A549 (cell line): ENCODE results near the gene FIGN. TPM values are rescaled to one million over a fixed set of nuclear protein-coding genes. Genes with fewer than 3 reads are reported as not detected.

ENCODE experiments used
- ATAC-seq, 2 experiments: fragments of 200-7000 bp in 1 of 2; fragments of >200 bp in 1 of 2; cut with Nextera tagmentation in 1 of 2; cut with Tn5 transposase in 1 of 2; 3 replicates each; pipeline versions ENCODE4 v1.8.0 to v1.9.1; 2018 to 2020; ENCODE audit warnings: mild to moderate bottlenecking in 1 of 2, moderate library complexity in 1 of 2
- CTCF ChIA-PET: fragments of 300-600 bp; sonication (Branson Sonifier 250); formaldehyde crosslinking; extraction: SDS; loops from one replicate; lab custom pipeline; 2021; ENCODE audit warnings: antibody characterized with exemption, inconsistent platforms; lab: Yijun Ruan, JAX
- POLR2A ChIA-PET: fragments of 350-600 bp; formaldehyde crosslinking; extraction: SDS; loops from one replicate; lab custom pipeline; 2021; ENCODE audit warnings: antibody characterized with exemption, inconsistent platforms; lab: Yijun Ruan, JAX
- DNase-seq, 2 experiments: peaks; one replicate each; pipeline versions ENCODE4 v3.0.0 to v3.0.0-alpha.2; 2011 to 2016; ENCODE audit warnings: low read depth in 1 of 2, low spot score in 1 of 2
- FAIRE-seq: peaks from 2 replicates; lab custom pipeline; 2011; peaks lifted over from hg19 to GRCh38; lab: Jason Lieb, UNC
- H3K27ac ChIP-seq, 2 experiments: fragments of >200 bp; sonication (Bioruptor Twin); formaldehyde crosslinking; 3 replicates each; pipeline ENCODE4 v1.5.1; 2016 to 2017
- H3K4me1 ChIP-seq: fragments of >200 bp; sonication (Bioruptor Twin); formaldehyde crosslinking; 3 replicates; pipeline ENCODE4 v1.6.1; 2016
- H3K4me2 ChIP-seq: fragments of >200 bp; sonication (Bioruptor Twin); formaldehyde crosslinking; 3 replicates; pipeline ENCODE4 v1.6.1; 2016
- H3K4me3 ChIP-seq: fragments of >200 bp; sonication (Bioruptor Twin); formaldehyde crosslinking; 3 replicates; pipeline ENCODE4 v1.5.1; 2016
- H3K9me3 ChIP-seq: fragments of >200 bp; sonication (Bioruptor Twin); formaldehyde crosslinking; 3 replicates; pipeline ENCODE4 v1.6.1; 2016
- CBX8 ChIP-seq: fragments of 200-600 bp; sonication (generic); IDR thresholded peaks from 2 replicates; pipeline ENCODE4 v1.6.1; 2016
- CHD2 ChIP-seq: fragments of 150-350 bp; IDR thresholded peaks from 2 replicates; pipeline ENCODE4 v1.6.1; 2014; ENCODE audit warnings: low read length; ENCODE audit not compliant: partially characterized antibody
- CTCF ChIP-seq: fragments of >200 bp; sonication (Bioruptor Twin); formaldehyde crosslinking; IDR thresholded peaks from 3 replicates; pipeline ENCODE4 v1.5.1; 2016
- ELK1 ChIP-seq: fragments of 150-350 bp; IDR thresholded peaks from 2 replicates; pipeline ENCODE4 v1.6.1; 2014; ENCODE audit warnings: low read depth, mild to moderate bottlenecking, low read length
- ESRRA ChIP-seq: fragments of 150-350 bp; IDR thresholded peaks from 2 replicates; pipeline ENCODE4 v1.6.1; 2014; ENCODE audit warnings: mild to moderate bottlenecking, low read length, borderline replicate concordance
- FOSB ChIP-seq: fragments of 250-450 bp; sonication (Bioruptor Pico); IDR thresholded peaks from 2 replicates; pipeline ENCODE4 v1.5.0; 2020; ENCODE audit warnings: mild to moderate bottlenecking, moderate library complexity
- GATA3 ChIP-seq: IDR thresholded peaks from 2 replicates; pipeline ENCODE4 v1.6.1; 2012; ENCODE audit warnings: borderline replicate concordance
- HDAC2 ChIP-seq: fragments of 200-600 bp; sonication (generic); IDR thresholded peaks from 2 replicates; pipeline ENCODE4 v1.6.1; 2016
- HEYL ChIP-seq: fragments of 250-450 bp; sonication (Bioruptor Pico); IDR thresholded peaks from 2 replicates; pipeline ENCODE4 v1.8.0; 2021; ENCODE audit warnings: mild to moderate bottlenecking, moderate library complexity
- HOXA7 ChIP-seq: fragments of 250-450 bp; sonication (Bioruptor Pico); IDR thresholded peaks from 2 replicates; pipeline ENCODE4 v1.5.0; 2020; ENCODE audit warnings: mild to moderate bottlenecking, moderate library complexity
- KDM1A ChIP-seq: fragments of 200-600 bp; sonication (generic); IDR thresholded peaks from 2 replicates; pipeline ENCODE4 v1.6.1; 2016; ENCODE audit warnings: low read depth, mild to moderate bottlenecking
- MYC ChIP-seq: IDR thresholded peaks from 2 replicates; pipeline ENCODE4 v1.6.1; 2012; ENCODE audit warnings: mild to moderate bottlenecking, inconsistent platforms, low read length, improper control_type of control experiment, borderline replicate concordance
- PBX3 ChIP-seq: IDR thresholded peaks from 2 replicates; pipeline ENCODE4 v1.6.1; 2012
- PHF8 ChIP-seq: fragments of 200-600 bp; sonication (generic); IDR thresholded peaks from 2 replicates; pipeline ENCODE4 v1.6.1; 2016; ENCODE audit warnings: low read depth, mild to moderate bottlenecking, antibody characterized with exemption, moderate library complexity, borderline replicate concordance
- POLR2AphosphoS2 ChIP-seq: conservative IDR thresholded peaks from 2 replicates; pipeline ENCODE4 v1.6.1; 2012; ENCODE audit warnings: low read length, improper control_type of control experiment, inconsistent platforms
- RARB ChIP-seq: fragments of 250-450 bp; sonication (Bioruptor Pico); IDR thresholded peaks from 2 replicates; pipeline ENCODE4 v1.8.0; 2021; ENCODE audit warnings: mild to moderate bottlenecking, moderate library complexity
- RFX5 ChIP-seq: fragments of 450-650 bp; IDR thresholded peaks from 2 replicates; pipeline ENCODE4 v1.7.1; 2014; ENCODE audit warnings: antibody characterized with exemption, mild to moderate bottlenecking, moderate library complexity
- SMC3 ChIP-seq: fragments of >200 bp; sonication (Bioruptor Twin); formaldehyde crosslinking; IDR thresholded peaks from 3 replicates; pipeline ENCODE4 v1.6.1; 2018; ENCODE audit warnings: inconsistent platforms
- TFCP2L1 ChIP-seq: fragments of 250-450 bp; sonication (Bioruptor Pico); IDR thresholded peaks from 2 replicates; pipeline ENCODE4 v1.5.0; 2021; ENCODE audit warnings: mild to moderate bottlenecking
- ZFP36 ChIP-seq: fragments of 450-650 bp; IDR thresholded peaks from 2 replicates; pipeline ENCODE4 v1.6.1; 2014; ENCODE audit warnings: borderline replicate concordance; ENCODE audit not compliant: partially characterized antibody
- WGBS: methylation state at CpG from one replicate; pipeline ENCODE4 v1.1.6; 2017; ENCODE audit errors: missing lambda C conversion rate; 5-methylcytosine and 5-hydroxymethylcytosine counted together
- polyA plus RNA-seq, 4 experiments: library from polyadenylated mRNA; depleted of rRNA in 3 of 4; stranded (reverse); fragments of >200 nt; fragmentation: RNase III in 1 of 4; extraction: RNeasy Plus Mini Kit Qiagen cat#74134 plus additional on column Dnase treatment in 1 of 4; gene quantifications; 2 replicates in 3 of 4; 3 replicates in 1 of 4; pipeline ENCODE4 v1.2.3, GENCODE V29; 2011 to 2017

FIGN gene
- polyA plus RNA-seq, 2 of the 4 experiments (the other 2 are of a cell fraction): 1.9 to 3.8 TPM

- FAIRE-seq (no peak), ATAC-seq (no peak), DNase-seq (no peak)
- TF ChIP-seq CTCF (no peak), KDM1A (no peak), FOSB (CRISPR knock-in tag) (no peak), GATA3 (no peak), CBX8 (no peak), SMC3 (no peak), ESRRA (no peak), HOXA7 (CRISPR knock-in tag) (no peak), MYC (no peak), HEYL (no peak)
- 80% methylated on average over 2 of the region's 2 CpGs for WGBS
- H3K4me2 ChIP-seq: no peak overlapping the region
- H3K9me3 ChIP-seq: no peaks in the 10 kb centered on the region
- H3K27ac ChIP-seq: no peak overlapping the region
- POLR2A ChIA-PET: no interaction called here
- H3K4me1 ChIP-seq: peaks cover 14% of the 10 kb centered on the region
- CTCF ChIA-PET: no interaction called here
- H3K4me3 ChIP-seq: no peak overlapping the region
These were observed 44.9 kb downstream of the FIGN start for GRCh38 chr2:163690896-163691295.

- POLR2A ChIA-PET: no interaction called here
These were observed 48.6 kb downstream of the FIGN start for GRCh38 chr2:163687217-163687616.

GRCh38 chr2:163686289-163686688 is 49.5 kb downstream of the FIGN start:
- H3K4me3 ChIP-seq: no peak overlapping the region
- WGBS: 71% methylated on average over 4 of the region's 4 CpGs
- CTCF ChIA-PET: no interaction called here
- no peaks in the 10 kb centered on the region for H3K9me3 ChIP-seq
- FAIRE-seq (no peak), ATAC-seq (no peak), DNase-seq (no peak)
- POLR2A ChIA-PET: no interaction called here
- H3K27ac ChIP-seq: no peak overlapping the region
- TF ChIP-seq CBX8 (no peak), RARB (no peak), RFX5 (no peak), ESRRA (no peak), PBX3 (no peak), ZFP36 (no peak), PHF8 (no peak), TFCP2L1 (CRISPR knock-in tag) (no peak), ELK1 (no peak), POLR2AphosphoS2 (no peak), HEYL (no peak)
- peaks cover 15% of the 10 kb centered on the region for H3K4me1 ChIP-seq
- H3K4me2 ChIP-seq: no peak overlapping the region

More at GRCh38 chr2:163687217-163687616, 48.6 kb downstream of the FIGN start:
- DNase-seq: no peak
- WGBS: 75% methylated on average over 1 of the region's 1 CpG
- Histone ChIP-seq H3K9me3 (no peaks in the 10 kb centered on the region), H3K4me2 (no peak overlapping the region)
- CTCF ChIA-PET: no interaction called here
- TF ChIP-seq CHD2 (no peak), CTCF (no peak), RARB (no peak), TFCP2L1 (CRISPR knock-in tag) (no peak), HDAC2 (no peak)
- TF ChIP-seq, all 56 proteins: peak for 0
- Histone ChIP-seq H3K27ac (no peak overlapping the region), H3K4me3 (no peak overlapping the region), H3K4me1 (peaks cover 12% of the 10 kb centered on the region)
- ATAC-seq (no peak), FAIRE-seq (no peak)
